Immature natural killer cell (primary cell): ENCODE data around the gene HTRA2. TPM values are rescaled to one million over a fixed set of nuclear protein-coding genes. Genes with fewer than 3 reads are reported as not detected.

Experiments used
- DNase-seq, 3 donors: peaks; one replicate each; pipeline ENCODE4 v3.0.0; 2022; ENCODE audit warnings: mixed read lengths in 1 of 3
- H3K27ac Mint-ChIP-seq, 6 donors: one replicate each; pipeline ENCODE4 v1.8.0; 2020; ENCODE audit warnings: mixed read lengths in 6 of 6, mild to moderate bottlenecking in 5 of 6, inconsistent platforms in 4 of 6, moderate library complexity in 3 of 6
- H3K27me3 Mint-ChIP-seq, 3 donors: one replicate each; pipeline ENCODE4 v1.8.0; 2020 to 2021; ENCODE audit warnings: low read depth in 3 of 3, mild to moderate bottlenecking in 3 of 3, mixed read lengths in 3 of 3, moderate library complexity in 3 of 3, inconsistent platforms in 1 of 3
- H3K36me3 Mint-ChIP-seq, 3 donors: one replicate each; pipeline ENCODE4 v1.8.0; 2020; ENCODE audit warnings: mixed read lengths in 3 of 3, inconsistent platforms in 2 of 3, mild to moderate bottlenecking in 2 of 3
- H3K4me1 Mint-ChIP-seq, 2 donors: one replicate each; pipeline ENCODE4 v1.8.0; 2020; ENCODE audit warnings: inconsistent platforms in 2 of 2, mild to moderate bottlenecking in 2 of 2, mixed read lengths in 2 of 2, moderate library complexity in 1 of 2
- H3K4me3 Mint-ChIP-seq, 5 donors: one replicate each; pipeline ENCODE4 v1.8.0; 2020; ENCODE audit warnings: mild to moderate bottlenecking in 5 of 5, mixed read lengths in 5 of 5, inconsistent platforms in 3 of 5, moderate library complexity in 3 of 5
- H3K9me3 Mint-ChIP-seq, 6 donors: one replicate each; pipeline ENCODE4 v1.8.0; 2020; ENCODE audit warnings: mild to moderate bottlenecking in 6 of 6, mixed read lengths in 6 of 6, inconsistent platforms in 4 of 6, moderate library complexity in 3 of 6
- polyA plus RNA-seq, 3 donors: library from polyadenylated mRNA; unstranded; fragments of 300-500 nt; fragmentation: Illumina TruSeq; gene quantifications; one replicate each; pipeline ENCODE4 v1.2.3, GENCODE V29; 2021

The HTRA2 gene
- polyA plus RNA-seq, 3 donors from 2014 or later = 26.5 to 27.2 (median 27.0) TPM

GRCh38 chr2:74573747-74574562 lies 44.2 kb downstream of the HTRA2 start:
- H3K4me3 Mint-ChIP-seq = peak overlapping the region; percentile 60 to 84 (median 69)
- H3K4me1 Mint-ChIP-seq = peaks cover 14 to 16% of the 10 kb centered on the region in 2 donors
- DNase-seq = peak in 2 of 3 donors; percentile 9 to 23
- H3K36me3 Mint-ChIP-seq = no peaks in the 10 kb centered on the region
- H3K27ac Mint-ChIP-seq = peak overlapping the region; percentile 13 to 84 (median 70)
- peaks cover 2 to 8% (median 3%) of the 10 kb centered on the region in 3 donors for H3K27me3 Mint-ChIP-seq
- H3K9me3 Mint-ChIP-seq = peaks cover 0 to 2% (median 0%) of the 10 kb centered on the region in 6 donors

GRCh38 chr2:74575320-74575719 lies 45.6 kb downstream of the HTRA2 start:
- DNase-seq = no peak
- Mint-ChIP-seq H3K9me3 (peaks cover 0 to 2% (median 0%) of the 10 kb centered on the region in 6 donors), H3K27me3 (peaks cover 2 to 8% (median 6%) of the 10 kb centered on the region in 3 donors), H3K4me3 (no peak overlapping the region), H3K36me3 (no peaks in the 10 kb centered on the region), H3K4me1 (peaks cover 14 to 16% of the 10 kb centered on the region in 2 donors), H3K27ac (no peak overlapping the region)

GRCh38 chr2:74576211-74576862 lies 46.6 kb downstream of the HTRA2 start:
- Mint-ChIP-seq H3K4me3 (no peak overlapping the region), H3K9me3 (peaks cover 0 to 2% (median 0%) of the 10 kb centered on the region in 6 donors), H3K36me3 (no peaks in the 10 kb centered on the region), H3K4me1 (peaks cover 14 to 16% of the 10 kb centered on the region in 2 donors), H3K27me3 (peaks cover 2 to 10% (median 8%) of the 10 kb centered on the region in 3 donors), H3K27ac (no peak overlapping the region)
- no peak for DNase-seq

GRCh38 chr2:74576863-74577229 lies 47.1 kb downstream of the HTRA2 start:
- Mint-ChIP-seq H3K36me3 (no peaks in the 10 kb centered on the region), H3K9me3 (peaks cover 0 to 2% (median 0%) of the 10 kb centered on the region in 6 donors), H3K27ac (no peak overlapping the region), H3K4me1 (peaks cover 14 to 16% of the 10 kb centered on the region in 2 donors), H3K4me3 (no peak overlapping the region), H3K27me3 (peaks cover 2 to 10% (median 8%) of the 10 kb centered on the region in 3 donors)
- DNase-seq = no peak

- Mint-ChIP-seq H3K27me3 (peaks cover 2 to 10% (median 8%) of the 10 kb centered on the region in 3 donors), H3K4me1 (peaks cover 14 to 16% of the 10 kb centered on the region in 2 donors), H3K27ac (no peak overlapping the region), H3K9me3 (peaks cover 0 to 2% (median 0%) of the 10 kb centered on the region in 6 donors), H3K4me3 (no peak overlapping the region), H3K36me3 (no peaks in the 10 kb centered on the region)
- DNase-seq = no peak
Measured at GRCh38 chr2:74577448-74577847, 47.7 kb downstream of the HTRA2 start.

GRCh38 chr2:74578408-74578807 lies 48.7 kb downstream of the HTRA2 start:
- H3K4me3 Mint-ChIP-seq = no peak overlapping the region
- peaks cover 14 to 15% of the 10 kb centered on the region in 2 donors for H3K4me1 Mint-ChIP-seq
- peaks cover 3 to 11% (median 11%) of the 10 kb centered on the region in 3 donors for H3K27me3 Mint-ChIP-seq
- H3K27ac Mint-ChIP-seq = no peak overlapping the region
- no peak for DNase-seq
- no peaks in the 10 kb centered on the region for H3K36me3 Mint-ChIP-seq
- peaks cover 0 to 2% (median 0%) of the 10 kb centered on the region in 6 donors for H3K9me3 Mint-ChIP-seq

GRCh38 chr2:74581463-74581862 lies 51.7 kb downstream of the HTRA2 start:
- Mint-ChIP-seq H3K27ac (no peak overlapping the region), H3K4me3 (no peak overlapping the region), H3K27me3 (peaks cover 3 to 11% (median 10%) of the 10 kb centered on the region in 3 donors), H3K36me3 (no peaks in the 10 kb centered on the region), H3K9me3 (peaks cover 0 to 1% (median 0%) of the 10 kb centered on the region in 6 donors), H3K4me1 (no peaks in the 10 kb centered on the region)
- DNase-seq = no peak

- H3K27ac Mint-ChIP-seq = no peak overlapping the region
- no peak for DNase-seq
- no peaks in the 10 kb centered on the region for H3K4me1 Mint-ChIP-seq
- peaks cover 1 to 11% (median 8%) of the 10 kb centered on the region in 3 donors for H3K27me3 Mint-ChIP-seq
- no peaks in the 10 kb centered on the region for H3K36me3 Mint-ChIP-seq
- no peaks in the 10 kb centered on the region for H3K9me3 Mint-ChIP-seq
- no peak overlapping the region for H3K4me3 Mint-ChIP-seq
Measured at GRCh38 chr2:74582184-74582583, 52.5 kb downstream of the HTRA2 start.

Other genes with a start within 250 kb of the HTRA2 start
- not detected for gene SLC4A5, start 186.5 kb upstream of the HTRA2 start, polyA plus RNA-seq
- 100 to 1,000 TPM in 1 of 3 donors, 10 to 100 TPM in 2; 38.0 to 106 (median 50.9) TPM for gene DCTN1, start 149.6 kb upstream of the HTRA2 start, polyA plus RNA-seq
- 1 to 10 TPM in 2 of 3 donors, not detected in 1; 1.6 TPM for gene C2orf81, start 108.3 kb upstream of the HTRA2 start, polyA plus RNA-seq
- gene WDR54, start 108.2 kb upstream of the HTRA2 start, polyA plus RNA-seq = 10 to 100 TPM; 38.0 to 94.8 (median 47.7) TPM
- 10 to 100 TPM in 1 of 3 donors, 1 to 10 TPM in 2; 5.8 to 10.8 (median 8.4) TPM for gene RTKN, start 88.0 kb upstream of the HTRA2 start, polyA plus RNA-seq
- 10 to 100 TPM in 1 of 3 donors, 1 to 10 TPM in 2; 3.9 to 11.1 (median 9.3) TPM for gene INO80B, start 74.8 kb upstream of the HTRA2 start, polyA plus RNA-seq
- 10 to 100 TPM; 45.6 to 56.1 (median 54.0) TPM for gene WBP1, start 71.5 kb upstream of the HTRA2 start, polyA plus RNA-seq
- gene MOGS, start 64.6 kb upstream of the HTRA2 start, polyA plus RNA-seq = 10 to 100 TPM; 45.1 to 73.5 (median 46.7) TPM
- gene MRPL53, start 57.3 kb upstream of the HTRA2 start, polyA plus RNA-seq = 100 to 1,000 TPM in 2 of 3 donors, 10 to 100 TPM in 1; 83.8 to 152 (median 119) TPM
- 10 to 100 TPM in 1 of 3 donors, 1 to 10 TPM in 2; 4.1 to 16.6 (median 4.4) TPM for gene CCDC142, start 46.9 kb upstream of the HTRA2 start, polyA plus RNA-seq
- gene TTC31, start 46.9 kb upstream of the HTRA2 start, polyA plus RNA-seq = 10 to 100 TPM; 15.9 to 35.1 (median 31.9) TPM
- gene LBX2, start 30.3 kb upstream of the HTRA2 start, polyA plus RNA-seq = not detected
- gene PCGF1, start 22.2 kb upstream of the HTRA2 start, polyA plus RNA-seq = 10 to 100 TPM; 18.8 to 22.8 (median 19.5) TPM
- gene TLX2, start 15.5 kb upstream of the HTRA2 start, polyA plus RNA-seq = not detected
- gene DQX1, start 3.7 kb upstream of the HTRA2 start, polyA plus RNA-seq = not detected
- 100 to 1,000 TPM; 107 to 126 (median 118) TPM for gene AUP1, start 227 bp upstream of the HTRA2 start, polyA plus RNA-seq
- gene LOXL3, start 24.0 kb downstream of the HTRA2 start, polyA plus RNA-seq = under 1 TPM in 2 of 3 donors, not detected in 1; 0.19 to 0.22 TPM
- 10 to 100 TPM; 18.4 to 42.7 (median 28.4) TPM for gene DOK1, start 24.8 kb downstream of the HTRA2 start, polyA plus RNA-seq
- gene M1AP, start 118.4 kb downstream of the HTRA2 start, polyA plus RNA-seq = not detected
- gene SEMA4F, start 124.3 kb downstream of the HTRA2 start, polyA plus RNA-seq = 1 to 10 TPM; 3.7 to 9.5 (median 6.7) TPM